Middle frontal gyrus (tissue), 1 donor: ENCODE measurements around the gene MYH6.

Experiments
- DNase-seq: peaks from one replicate; pipeline ENCODE4 v3.0.0-alpha.2; 2015; ENCODE audit warnings: low spot score; ENCODE audit errors: extremely low spot score

Gene MYH6

GRCh38 chr14:23359722-23360447, 48.2 kb downstream of the MYH6 start:
- no peak for DNase-seq

GRCh38 chr14:23359167-23359626, 48.9 kb downstream of the MYH6 start:
- no peak for DNase-seq

GRCh38 chr14:23358553-23359166, 49.4 kb downstream of the MYH6 start:
- DNase-seq: no peak

- no peak for DNase-seq
Measured at GRCh38 chr14:23358042-23358441, 50.0 kb downstream of the MYH6 start.

- DNase-seq: no peak
Measured at GRCh38 chr14:23357261-23357660, 50.8 kb downstream of the MYH6 start.

- no peak for DNase-seq
Measured at GRCh38 chr14:23356662-23357061, 51.4 kb downstream of the MYH6 start.

- no peak for DNase-seq
Measured at GRCh38 chr14:23355871-23356435, 52.1 kb downstream of the MYH6 start.

GRCh38 chr14:23354990-23355389, 53.1 kb downstream of the MYH6 start:
- no peak for DNase-seq

GRCh38 chr14:23353433-23353780, 54.7 kb downstream of the MYH6 start:
- no peak for DNase-seq

- DNase-seq: peak; percentile 91
Measured at GRCh38 chr14:23352506-23353432, 55.3 kb downstream of the MYH6 start, which contains the start of gene SLC22A17. TSS of gene SLC22A17 (minus strand) at chr14:23352887.

GRCh38 chr14:23351681-23352505, 56.2 kb downstream of the MYH6 start:
- no peak for DNase-seq

- no peak for DNase-seq
Measured at GRCh38 chr14:23349156-23349845, 58.8 kb downstream of the MYH6 start.

- no peak for DNase-seq
Measured at GRCh38 chr14:23348297-23348655, 59.8 kb downstream of the MYH6 start.

GRCh38 chr14:23347406-23348296, 60.4 kb downstream of the MYH6 start:
- no peak for DNase-seq

- DNase-seq: no peak
Measured at GRCh38 chr14:23346693-23347405, 61.2 kb downstream of the MYH6 start.

GRCh38 chr14:23345987-23346692, 61.9 kb downstream of the MYH6 start:
- DNase-seq: no peak

- no peak for DNase-seq
Measured at GRCh38 chr14:23344481-23344880, 63.6 kb downstream of the MYH6 start.
